GM12873 (cell line): ENCODE data around the gene DNAJB1.

Experiments used
- CTCF ChIP-seq: IDR thresholded peaks from 2 replicates; pipeline ENCODE4 v1.5.1; 2012; ENCODE audit warnings: low read depth, mild to moderate bottlenecking, moderate library complexity, low read length, control low read depth; ENCODE audit not compliant: insufficient read depth; ENCODE audit errors: missing control alignments

DNAJB1 gene

DNA sequence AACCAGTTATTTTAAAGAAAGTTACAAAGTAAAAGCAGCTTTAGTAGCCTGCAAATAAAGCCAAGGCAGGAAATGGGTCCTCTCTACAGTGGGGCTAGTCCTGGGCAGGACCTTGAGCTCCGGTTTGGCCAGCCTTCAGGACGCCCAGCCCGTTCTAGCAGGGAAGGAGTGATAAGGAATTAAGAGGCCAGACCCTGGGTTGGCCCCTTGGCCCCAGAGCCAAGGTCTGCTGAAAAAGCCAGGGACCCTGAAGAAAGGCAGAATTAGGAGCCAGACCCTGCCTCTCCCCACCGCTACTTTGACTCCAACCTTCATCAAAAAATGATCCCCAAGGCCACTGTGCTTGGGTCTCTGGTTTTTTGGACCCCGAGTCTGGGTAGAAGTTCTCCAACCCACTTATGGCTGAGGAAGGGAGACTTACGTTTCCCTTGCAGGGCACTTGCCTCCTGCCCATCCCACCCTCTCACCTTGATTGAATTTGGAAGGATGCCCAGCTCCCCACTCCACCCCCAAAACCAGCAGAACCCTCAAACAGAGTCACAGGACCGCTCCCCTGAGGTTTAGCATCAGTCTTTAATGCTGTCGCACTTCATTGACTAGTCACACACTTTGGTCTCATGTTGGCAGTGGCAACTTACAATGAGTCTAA, 3.9 kb downstream of the DNAJB1 start:
- no peak for TF ChIP-seq CTCF

- no peak for TF ChIP-seq CTCF
Measured at GRCh38 chr19:14512406-14512961, 5.7 kb downstream of the DNAJB1 start.

- no peak for TF ChIP-seq CTCF
Measured at GRCh38 chr19:14511229-14511593, 7.0 kb downstream of the DNAJB1 start.

DNA sequence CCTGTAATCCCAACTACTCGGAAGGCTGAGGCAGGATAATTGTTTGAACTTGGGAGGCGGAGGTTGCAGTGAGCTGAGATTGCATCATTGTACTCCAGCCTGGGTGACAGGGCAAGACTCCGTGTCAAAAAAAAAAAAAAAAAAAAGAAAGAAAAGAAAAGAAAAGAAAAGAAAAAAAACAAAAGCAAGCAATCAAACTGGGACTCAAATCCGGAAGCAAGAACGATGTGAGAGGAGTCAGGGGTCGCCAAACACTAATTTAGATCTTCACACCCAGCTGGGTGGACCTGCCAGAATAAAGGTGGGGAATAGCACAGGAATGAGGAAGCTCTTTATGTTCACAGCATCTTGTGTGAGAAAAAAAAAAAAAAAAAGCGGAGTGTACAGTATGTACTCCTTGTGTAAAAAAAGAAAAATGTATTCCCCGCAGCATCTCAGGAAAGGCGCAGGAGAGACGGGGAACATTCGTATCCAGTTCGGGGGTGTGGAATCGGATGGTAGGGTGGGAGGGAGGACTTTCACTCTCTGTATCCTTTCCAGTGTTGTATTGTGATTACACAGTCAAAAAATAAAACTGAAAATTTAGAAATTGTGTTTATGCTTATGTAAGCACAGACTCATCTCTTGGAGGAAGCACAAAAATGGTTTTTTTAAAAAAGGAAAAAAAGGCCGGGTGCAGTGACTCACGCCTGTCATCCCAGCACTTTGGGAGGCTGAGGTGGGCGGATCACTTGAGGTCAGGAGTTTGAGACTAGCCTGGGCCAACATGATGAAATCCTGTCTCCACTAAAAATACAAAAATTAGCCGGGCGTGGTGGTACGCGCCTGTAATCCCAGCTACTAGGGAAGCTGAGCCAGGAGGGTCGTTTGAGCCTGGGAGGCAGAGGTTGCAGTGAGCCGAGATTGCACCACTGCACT, 7.6 kb downstream of the DNAJB1 start:
- no peak for TF ChIP-seq CTCF

GRCh38 chr19:14507704-14508542, 10.3 kb downstream of the DNAJB1 start:
- no peak for TF ChIP-seq CTCF

- peak; percentile 89 for TF ChIP-seq CTCF
Measured at GRCh38 chr19:14505488-14506239, 12.5 kb downstream of the DNAJB1 start.
